ENCODE results near the gene TMBIM1. TPM values are rescaled to one million over a fixed set of nuclear protein-coding genes. Genes with fewer than 3 reads are reported as not detected.
A peak's percentile ranks its signal among the peaks of the same experiment; 100 is the strongest.

Gene TMBIM1
- total and polyA plus RNA-seq, 2 donors (not counting 1 experiment from before 2014, with no cell fraction given): 170 to 235 TPM

DNA sequence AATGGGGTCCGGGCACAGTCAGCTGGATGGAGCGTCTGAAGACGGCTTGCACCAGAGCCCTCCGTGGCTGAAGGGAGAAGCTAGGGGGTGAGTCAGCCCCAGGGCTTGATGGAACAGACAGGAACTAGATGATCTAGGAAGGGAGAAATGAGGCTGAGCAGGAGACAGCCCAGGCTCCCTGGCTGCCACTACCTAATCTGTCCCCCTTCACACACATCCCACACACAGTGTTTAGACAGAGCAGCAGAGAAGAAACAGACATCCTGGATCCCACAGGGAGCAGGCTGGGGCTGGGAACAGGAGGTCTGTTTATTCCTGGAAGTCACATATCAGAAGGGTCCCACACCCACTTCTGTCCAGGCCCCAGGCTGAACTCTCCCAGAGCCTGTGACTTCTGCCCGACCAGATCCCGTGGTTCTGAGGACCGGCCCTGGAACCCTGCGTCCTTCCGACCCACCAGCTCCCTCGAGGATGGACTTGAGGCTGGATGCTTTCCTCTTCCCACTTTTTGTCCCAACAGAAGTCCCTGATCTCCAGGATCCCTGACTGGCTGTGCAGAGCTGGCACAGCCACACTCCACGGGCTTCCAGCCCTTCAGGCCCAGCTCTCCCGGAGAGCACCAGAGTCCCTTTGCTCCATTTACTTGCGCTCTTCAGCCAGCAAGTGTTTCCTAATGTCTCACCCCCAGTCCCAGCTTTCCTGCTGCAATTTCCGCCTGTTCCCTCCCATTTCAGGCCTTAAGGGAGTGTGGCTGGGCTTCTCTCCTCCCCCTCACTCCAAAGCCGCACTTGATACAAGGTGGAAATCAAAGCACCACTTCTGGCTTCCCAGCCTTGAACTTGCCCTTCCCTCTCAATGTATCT, 33.0 kb downstream of the TMBIM1 start:
- H3K4me2 ChIP-seq (ENCODE audit: extremely low read depth, insufficient read depth, low read length): no peak overlapping the region
- H3K9ac ChIP-seq (ENCODE audit: insufficient read depth, low read length): no peak overlapping the region
- no peaks in the 10 kb centered on the region for H3K9me3 ChIP-seq (ENCODE audit: control insufficient read depth, insufficient read depth, low read depth, low read length)
- TF ChIP-seq CTCF (conservative IDR thresholded peaks at IDR 0.05 in 1 of 2, IDR thresholded peaks at IDR 0.05 in 1 of 2; ENCODE audit: low read depth in 1 of 2, low read length in 2 of 2): no peak
- TF ChIP-seq EZH2 (IDR thresholded peaks at IDR 0.05; ENCODE audit: low read length, missing control alignments): no peak
- H3K36me3 ChIP-seq (ENCODE audit: control insufficient read depth, insufficient read depth, low read length): peaks cover 11% of the 10 kb centered on the region
- peaks cover 8% of the 10 kb centered on the region for H3K4me1 ChIP-seq (ENCODE audit: control insufficient read depth, extremely low read depth, insufficient read depth, low read length)
- H3K27ac ChIP-seq (ENCODE audit: insufficient read depth, low read length): peak overlapping the region; percentile 63
- no peaks in the 10 kb centered on the region for H3K27me3 ChIP-seq (ENCODE audit: control insufficient read depth, insufficient read depth, low read length)
- H3K4me3 ChIP-seq (replicated peaks in 1 of 4; ENCODE audit: control extremely low read depth in 1 of 4, insufficient read depth in 1 of 4, low read depth in 3 of 4, low read length in 4 of 4): no peak overlapping the region
- H2AFZ ChIP-seq (ENCODE audit: low read length): no peak overlapping the region
- no peaks in the 10 kb centered on the region for H3K79me2 ChIP-seq (ENCODE audit: control insufficient read depth, insufficient read depth, low read length)
- peak; percentile 73 to 80 for DNase-seq (ENCODE audit: low read depth in 2 of 2)
- no peaks in the 10 kb centered on the region for H4K20me1 ChIP-seq (ENCODE audit: control insufficient read depth, extremely low read depth, insufficient read depth, low read length)

GRCh38 chr2:218257390-218257981, 34.8 kb downstream of the TMBIM1 start:
- Histone ChIP-seq H2AFZ (ENCODE audit: low read length) (no peak overlapping the region), H3K4me3 (replicated peaks in 1 of 4; ENCODE audit: control extremely low read depth in 1 of 4, insufficient read depth in 1 of 4, low read depth in 3 of 4, low read length in 4 of 4) (no peak overlapping the region), H3K4me2 (ENCODE audit: extremely low read depth, insufficient read depth, low read length) (no peak overlapping the region), H3K27me3 (ENCODE audit: control insufficient read depth, insufficient read depth, low read length) (no peaks in the 10 kb centered on the region), H3K36me3 (ENCODE audit: control insufficient read depth, insufficient read depth, low read length) (peaks cover 13% of the 10 kb centered on the region), H4K20me1 (ENCODE audit: control insufficient read depth, extremely low read depth, insufficient read depth, low read length) (no peaks in the 10 kb centered on the region), H3K79me2 (ENCODE audit: control insufficient read depth, insufficient read depth, low read length) (no peaks in the 10 kb centered on the region), H3K27ac (ENCODE audit: insufficient read depth, low read length) (no peak overlapping the region), H3K9ac (ENCODE audit: insufficient read depth, low read length) (no peak overlapping the region), H3K9me3 (ENCODE audit: control insufficient read depth, insufficient read depth, low read depth, low read length) (no peaks in the 10 kb centered on the region), H3K4me1 (ENCODE audit: control insufficient read depth, extremely low read depth, insufficient read depth, low read length) (peaks cover 8% of the 10 kb centered on the region)
- TF ChIP-seq CTCF (conservative IDR thresholded peaks at IDR 0.05 in 1 of 2, IDR thresholded peaks at IDR 0.05 in 1 of 2; ENCODE audit: low read depth in 1 of 2, low read length in 2 of 2) (peak; percentile 49 to 61), EZH2 (IDR thresholded peaks at IDR 0.05; ENCODE audit: low read length, missing control alignments) (no peak)
- DNase-seq (ENCODE audit: low read depth in 2 of 2): no peak

- Histone ChIP-seq H3K27me3 (ENCODE audit: control insufficient read depth, insufficient read depth, low read length) (no peaks in the 10 kb centered on the region), H3K9ac (ENCODE audit: insufficient read depth, low read length) (no peak overlapping the region), H3K36me3 (ENCODE audit: control insufficient read depth, insufficient read depth, low read length) (peaks cover 16% of the 10 kb centered on the region), H3K4me3 (replicated peaks in 1 of 4; ENCODE audit: control extremely low read depth in 1 of 4, insufficient read depth in 1 of 4, low read depth in 3 of 4, low read length in 4 of 4) (no peak overlapping the region), H2AFZ (ENCODE audit: low read length) (no peak overlapping the region), H3K4me1 (ENCODE audit: control insufficient read depth, extremely low read depth, insufficient read depth, low read length) (peaks cover 8% of the 10 kb centered on the region), H4K20me1 (ENCODE audit: control insufficient read depth, extremely low read depth, insufficient read depth, low read length) (no peaks in the 10 kb centered on the region), H3K9me3 (ENCODE audit: control insufficient read depth, insufficient read depth, low read depth, low read length) (no peaks in the 10 kb centered on the region), H3K4me2 (ENCODE audit: extremely low read depth, insufficient read depth, low read length) (no peak overlapping the region), H3K79me2 (ENCODE audit: control insufficient read depth, insufficient read depth, low read length) (no peaks in the 10 kb centered on the region), H3K27ac (ENCODE audit: insufficient read depth, low read length) (no peak overlapping the region)
- no peak for DNase-seq (ENCODE audit: low read depth in 2 of 2)
- TF ChIP-seq EZH2 (IDR thresholded peaks at IDR 0.05; ENCODE audit: low read length, missing control alignments) (no peak), CTCF (conservative IDR thresholded peaks at IDR 0.05 in 1 of 2, IDR thresholded peaks at IDR 0.05 in 1 of 2; ENCODE audit: low read depth in 1 of 2, low read length in 2 of 2) (no peak)
These were observed 35.5 kb downstream of the TMBIM1 start for GRCh38 chr2:218256612-218257350.

Data from fibroblast of lung (primary cell).